Endothelial cell of umbilical vein (primary cell): ENCODE results near the gene DGCR6L. TPM values are rescaled to one million over a fixed set of nuclear protein-coding genes. Genes with fewer than 3 reads are reported as not detected.
"Not testable (repeated sequence)": the region's sequence is repeated elsewhere in the genome, so short reads cannot be mapped to it uniquely, and the experiment has no call there.

Experiments used
- Bru-seq: library from RNA; stranded (reverse); fragments of 400-500 nt; gene quantifications from one replicate; lab custom pipeline; 2021; lab: Mats Ljungman, UMichigan
- BruChase-seq, 2 experiments: library from RNA; stranded (reverse); fragments of 400-500 nt; gene quantifications; one replicate each; lab custom pipeline; 2021; lab: Mats Ljungman, UMichigan
- BruUV-seq: library from RNA; stranded (reverse); fragments of 400-500 nt; replicated peaks from 2 replicates; lab custom pipeline; 2021; lab: Mats Ljungman, UMichigan
- CTCF ChIA-PET: fragments of 300-600, 350-600 bp; sonication (Branson Sonifier 250); formaldehyde crosslinking; loops from one replicate; lab custom pipeline; 2021; ENCODE audit warnings: antibody characterized with exemption, inconsistent platforms; lab: Charles Lee
- POLR2A ChIA-PET: fragments of 300-600, 350-600 bp; sonication (Branson Sonifier 250); formaldehyde crosslinking; loops from one replicate; lab custom pipeline; 2021; ENCODE audit warnings: antibody characterized with exemption, inconsistent platforms; lab: Charles Lee
- DNase-seq: peaks from one replicate; pipeline ENCODE4 v3.0.0-alpha.2; 2011; ENCODE audit warnings: low read depth, low spot score
- FAIRE-seq: peaks from 2 replicates; lab custom pipeline; 2011; peaks lifted over from hg19 to GRCh38; lab: Jason Lieb, UNC
- H2AFZ ChIP-seq: 2 replicates; pipeline ENCODE4 v1.6.0; 2012; ENCODE audit warnings: low read depth, low read length, control low read depth, inconsistent platforms
- H3K27ac ChIP-seq: 2 replicates; pipeline ENCODE4 v1.5.1; 2011; ENCODE audit warnings: low read depth, mild to moderate bottlenecking, control low read depth, low read length, moderate library complexity; ENCODE audit not compliant: insufficient read depth
- H3K27me3 ChIP-seq, 2 experiments: 2 replicates each; pipeline versions ENCODE4 v1.6.0 to v1.6.1; 2011; ENCODE audit warnings: low read length in 2 of 2, mixed read lengths in 1 of 2; ENCODE audit not compliant: control insufficient read depth in 2 of 2, insufficient read depth in 2 of 2
- H3K36me3 ChIP-seq, 2 experiments: 2 replicates in 1 of 2; 3 replicates in 1 of 2; pipeline ENCODE4 v1.5.1; 2011; ENCODE audit warnings: low read length in 2 of 2, mild to moderate bottlenecking in 1 of 2, moderate library complexity in 1 of 2; ENCODE audit not compliant: control insufficient read depth in 2 of 2, insufficient read depth in 2 of 2; ENCODE audit errors: extremely low read depth in 1 of 2
- H3K4me1 ChIP-seq: 3 replicates; pipeline ENCODE4 v1.5.1; 2011; ENCODE audit warnings: mild to moderate bottlenecking, low read length; ENCODE audit not compliant: control insufficient read depth, insufficient read depth; ENCODE audit errors: extremely low read depth
- H3K4me2 ChIP-seq: 2 replicates; pipeline ENCODE4 v1.6.1; 2011; ENCODE audit warnings: low read length, control low read depth, mixed read lengths; ENCODE audit not compliant: insufficient read depth
- H3K4me3 ChIP-seq, 3 experiments: fragments of 200-600 bp in 1 of 3; sonication (generic), shearing (Covaris generic) in 1 of 3; replicated peaks in 1 of 3; 2 replicates each; pipeline ENCODE4 v1.5.1; 2011 to 2016; ENCODE audit warnings: control low read depth in 3 of 3, low read length in 3 of 3, mild to moderate bottlenecking in 2 of 3, inconsistent platforms in 1 of 3, low read depth in 1 of 3, moderate library complexity in 1 of 3; ENCODE audit not compliant: insufficient read depth in 1 of 3
- H3K79me2 ChIP-seq: 2 replicates; pipeline ENCODE4 v1.6.0; 2012; ENCODE audit warnings: low read length, inconsistent platforms; ENCODE audit not compliant: control insufficient read depth, insufficient read depth
- H3K9ac ChIP-seq: replicated peaks from 2 replicates; pipeline ENCODE3; 2011; ENCODE audit warnings: low read length, control low read depth; ENCODE audit not compliant: insufficient read depth; ENCODE audit errors: extremely low read depth
- H3K9me1 ChIP-seq: replicated peaks from 3 replicates; pipeline ENCODE4 v1.6.0; 2011; ENCODE audit warnings: mild to moderate bottlenecking, low read length; ENCODE audit not compliant: control insufficient read depth, insufficient read depth; ENCODE audit errors: extremely low read depth
- H3K9me3 ChIP-seq: replicated peaks from 2 replicates; pipeline ENCODE4 v1.5.1; 2012; ENCODE audit warnings: low read length, inconsistent platforms; ENCODE audit not compliant: control insufficient read depth, insufficient read depth
- H4K20me1 ChIP-seq: replicated peaks from 2 replicates; pipeline ENCODE3; 2011; ENCODE audit warnings: mild to moderate bottlenecking, low read length; ENCODE audit not compliant: control insufficient read depth, insufficient read depth; ENCODE audit errors: extremely low read depth
- EZH2 ChIP-seq: IDR thresholded peaks from 2 replicates; pipeline ENCODE4 v1.6.1; 2012; ENCODE audit warnings: borderline replicate concordance, low read depth, mild to moderate bottlenecking, moderate library complexity, low read length, inconsistent platforms; ENCODE audit not compliant: severe bottlenecking
- FOS ChIP-seq: IDR thresholded peaks from 2 replicates; pipeline ENCODE4 v1.6.1; 2011; ENCODE audit warnings: mild to moderate bottlenecking, low read length, moderate library complexity, borderline replicate concordance; ENCODE audit not compliant: insufficient read depth
- GATA2 ChIP-seq: IDR thresholded peaks from 2 replicates; pipeline ENCODE4 v1.7.0; 2011; ENCODE audit warnings: low read depth, mild to moderate bottlenecking, moderate library complexity, mixed read lengths, low read length; ENCODE audit not compliant: insufficient read length, insufficient read depth
- JUN ChIP-seq: IDR thresholded peaks from 2 replicates; pipeline ENCODE4 v1.6.1; 2011; ENCODE audit warnings: borderline replicate concordance, low read depth; ENCODE audit not compliant: insufficient read length, insufficient read depth
- MYC ChIP-seq: IDR thresholded peaks from one replicate; pipeline ENCODE4 v1.6.1; 2011; ENCODE audit warnings: mild to moderate bottlenecking, low read depth, low read length
- POLR2A ChIP-seq: IDR thresholded peaks from 2 replicates; pipeline ENCODE4 v1.6.1; 2012; ENCODE audit warnings: low read depth, mild to moderate bottlenecking, control low read depth, low read length
- POLR2AphosphoS5 ChIP-seq: IDR thresholded peaks from 2 replicates; pipeline ENCODE4 v1.6.1; 2012; ENCODE audit warnings: low read depth, mild to moderate bottlenecking, control low read depth, low read length, moderate library complexity; ENCODE audit not compliant: insufficient read depth
- dilution Hi-C: fragments of 300-500 bp; cut with MboI; formaldehyde crosslinking; loops from one replicate; pipeline ENCODE4 v1.15.0; 2019; ENCODE audit warnings: low sequenced_read_pairs; ENCODE audit not compliant: extremely low pct_ligation_motif_present
- intact Hi-C: fragments of 100-400 bp; cut with micrococcal nuclease; formaldehyde crosslinking; loops from one replicate; pipeline ENCODE4 v1.10.0; 2022
- long read RNA-seq: library from polyadenylated mRNA; stranded (forward); transcript quantifications from one replicate; pipeline ENCODE4 v2.0.0, GENCODE V29; 2021
- polyA minus RNA-seq, 3 experiments: library from RNA; depleted of rRNA, polyadenylated mRNA; stranded (reverse); fragments of >200 nt; gene quantifications; 1 replicate in 1 of 3; 2 replicates in 2 of 3; pipeline ENCODE4 v1.2.3, GENCODE V29; 2011
- polyA plus RNA-seq, 4 experiments: library from polyadenylated mRNA; depleted of rRNA in 3 of 4; stranded (reverse) in 3 of 4; unstranded in 1 of 4; fragments of >200 nt; gene quantifications; 2 replicates each; pipeline versions ENCODE4 v1.2.1 to v1.2.3, GENCODE V29; 2011 to 2012; ENCODE audit warnings: missing spikeins in 1 of 4
- total RNA-seq: library from RNA; stranded (reverse); gene quantifications from 2 replicates; pipeline ENCODE4 v1.2.3, GENCODE V29; 2021
- TF ChIP-seq, protein P1 (sequence below): IDR thresholded peaks from 2 replicates; pipeline ENCODE4 v1.6.1; 2011; ENCODE audit not compliant: insufficient read depth, insufficient read length
- TF ChIP-seq, protein P2 (sequence below), 2 donors: IDR thresholded peaks; 1 replicate in 1 of 2; 2 replicates in 1 of 2; pipeline ENCODE4 v1.5.1; 2011; ENCODE audit warnings: low read length in 2 of 2, mild to moderate bottlenecking in 2 of 2, moderate library complexity in 2 of 2, control low read depth in 1 of 2, inconsistent platforms in 1 of 2, low read depth in 1 of 2; ENCODE audit not compliant: insufficient read depth in 1 of 2; ENCODE audit errors: extremely low read depth in 1 of 2

DGCR6L gene
- total RNA-seq (34.3 and 38.0 TPM in 2 replicates), polyA plus RNA-seq (67.5 and 82.9 TPM in 2 replicates), polyA minus RNA-seq (13.9 and 17.5 TPM in 2 replicates), Bru-seq, nascent RNA (percentile 43 among the genes with signal in this experiment), BruChase-seq, experiment 1, labeled RNA remaining after a 6-hour chase (percentile 54 among the genes with signal in this experiment), BruChase-seq, experiment 2, labeled RNA remaining after a 2-hour chase (percentile 57 among the genes with signal in this experiment)
- polyA plus RNA-seq (2011; cell fraction: cytosol; rRNA removed), result 43.7 and 64.1 TPM in 2 replicates
- 18.3 and 22.7 TPM in 2 replicates for polyA plus RNA-seq (2011; cell fraction: nucleus; rRNA removed)
- 29.3 and 33.4 TPM in 2 replicates for polyA plus RNA-seq (2012)
- polyA minus RNA-seq (2011; cell fraction: cytosol; rRNA and poly(A)+ RNA removed), result 14.0 TPM
- polyA minus RNA-seq (2011; cell fraction: nucleus; rRNA and poly(A)+ RNA removed), result 2.5 and 5.2 TPM in 2 replicates
- long read RNA-seq, transcript DGCR6L-201 (5 exons, 1,154 nt), result major isoform, 155 of 199 reads
- long read RNA-seq, partial matches to known transcripts, result 34 of 199 reads
- long read RNA-seq, other reads (novel, unspliced or antisense), result 8 of 199 reads

DNA sequence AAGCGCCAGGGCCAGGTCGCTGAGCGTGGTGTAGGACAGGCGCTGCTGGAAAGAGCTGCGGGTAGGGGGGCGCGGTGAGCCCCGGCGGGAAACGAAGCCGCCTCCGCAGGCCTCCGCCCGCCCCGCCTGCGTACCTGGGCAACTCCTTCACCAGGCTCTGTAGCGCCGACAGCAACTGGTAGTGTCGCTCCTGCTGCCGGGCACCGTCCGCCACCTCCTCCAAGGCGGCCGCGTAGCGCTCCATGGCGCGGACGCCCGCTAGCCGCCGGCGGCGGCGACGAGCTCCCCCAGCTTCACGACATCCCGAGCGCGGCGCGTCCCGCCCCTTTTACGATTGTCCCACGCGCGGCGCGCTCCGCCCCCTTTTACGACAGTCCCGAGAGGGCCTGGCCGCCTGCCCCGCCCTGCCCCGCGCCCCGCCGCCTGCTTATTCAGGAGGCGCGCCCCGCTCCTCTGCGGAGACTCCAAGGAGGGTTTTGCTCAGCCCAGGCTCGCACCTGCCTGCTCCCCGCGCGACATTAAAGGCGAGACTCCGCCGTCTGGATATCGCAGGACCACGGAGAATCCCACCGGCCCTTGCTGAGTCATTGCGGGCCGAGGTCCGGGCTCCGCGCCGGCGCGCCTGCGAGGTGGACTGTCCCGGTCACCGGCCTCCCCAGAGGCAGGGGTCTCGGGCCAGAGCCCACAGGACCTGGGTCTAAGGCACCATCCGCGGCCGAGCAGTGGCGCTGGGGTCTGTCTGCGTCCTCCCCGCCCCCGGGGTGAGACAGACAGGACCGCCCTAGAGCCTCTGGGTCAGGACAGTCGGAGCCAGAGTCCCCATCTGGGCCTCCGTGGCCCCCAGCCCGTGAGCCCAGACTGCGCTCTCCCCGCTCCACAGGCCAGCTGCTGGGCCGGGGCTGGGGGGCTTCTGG, at the start of gene DGCR6L:
DGCR6L (minus strand) TSS at position 316 of the 914 bp plus-strand sequence; CDS start at position 244, 72 bp downstream.
- Histone ChIP-seq H2AFZ (peak within 1 kb of the TSS; percentile 95), H3K27ac (peak within 1 kb of the TSS; percentile 90), H3K27me3 (no peaks in the 10 kb centered on the region), H3K4me3 (peak within 1 kb of the TSS; percentile 70 to 95 (median 72)), H3K36me3 (no peaks in the 10 kb centered on the region), H3K9me1 (no peaks in the 10 kb centered on the region), H3K9ac (peak within 1 kb of the TSS; percentile 92), H3K79me2 (peaks cover 9% of the 10 kb centered on the region), H3K4me1 (peaks cover 10% of the 10 kb centered on the region), H3K4me2 (peak within 1 kb of the TSS; percentile 68), H3K9me3 (no peaks in the 10 kb centered on the region), H4K20me1 (no peaks in the 10 kb centered on the region)
- dilution Hi-C loops, result no loop called here
- peak; percentile 87 for FAIRE-seq
- intact Hi-C loops, result loop anchor here (1.0 to 10.0 kb wide), 2 partner anchors 21 to 175 kb away; partner anchors contain the start of gene KLHL22
- CTCF ChIA-PET, result interaction anchor here (0.5 to 1.4 kb wide), 6 partner anchors 9 to 244 kb away, joined by 3 to 8 read pairs (median 3); no protein-coding TSS in a partner anchor
- TSS peak; percentile 72 for BruUV-seq
- peak; percentile 91 for DNase-seq
- POLR2A ChIA-PET, result no interaction called here
- TF ChIP-seq POLR2A (peak; percentile 76), EZH2 (no peak), POLR2AphosphoS5 (peak; percentile 73), JUN (no peak), FOS (peak; percentile 10), GATA2 (no peak), MYC (no peak)
- TF ChIP-seq, protein P1, sequence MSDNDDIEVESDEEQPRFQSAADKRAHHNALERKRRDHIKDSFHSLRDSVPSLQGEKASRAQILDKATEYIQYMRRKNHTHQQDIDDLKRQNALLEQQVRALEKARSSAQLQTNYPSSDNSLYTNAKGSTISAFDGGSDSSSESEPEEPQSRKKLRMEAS, result no peak
- TF ChIP-seq, protein P2, sequence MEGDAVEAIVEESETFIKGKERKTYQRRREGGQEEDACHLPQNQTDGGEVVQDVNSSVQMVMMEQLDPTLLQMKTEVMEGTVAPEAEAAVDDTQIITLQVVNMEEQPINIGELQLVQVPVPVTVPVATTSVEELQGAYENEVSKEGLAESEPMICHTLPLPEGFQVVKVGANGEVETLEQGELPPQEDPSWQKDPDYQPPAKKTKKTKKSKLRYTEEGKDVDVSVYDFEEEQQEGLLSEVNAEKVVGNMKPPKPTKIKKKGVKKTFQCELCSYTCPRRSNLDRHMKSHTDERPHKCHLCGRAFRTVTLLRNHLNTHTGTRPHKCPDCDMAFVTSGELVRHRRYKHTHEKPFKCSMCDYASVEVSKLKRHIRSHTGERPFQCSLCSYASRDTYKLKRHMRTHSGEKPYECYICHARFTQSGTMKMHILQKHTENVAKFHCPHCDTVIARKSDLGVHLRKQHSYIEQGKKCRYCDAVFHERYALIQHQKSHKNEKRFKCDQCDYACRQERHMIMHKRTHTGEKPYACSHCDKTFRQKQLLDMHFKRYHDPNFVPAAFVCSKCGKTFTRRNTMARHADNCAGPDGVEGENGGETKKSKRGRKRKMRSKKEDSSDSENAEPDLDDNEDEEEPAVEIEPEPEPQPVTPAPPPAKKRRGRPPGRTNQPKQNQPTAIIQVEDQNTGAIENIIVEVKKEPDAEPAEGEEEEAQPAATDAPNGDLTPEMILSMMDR (IDR thresholded peaks at IDR 0.05; ENCODE audit: extremely low read depth in 1 of 2, insufficient read depth in 1 of 2, low read depth in 1 of 2, low read length in 2 of 2), result no peak

DNA sequence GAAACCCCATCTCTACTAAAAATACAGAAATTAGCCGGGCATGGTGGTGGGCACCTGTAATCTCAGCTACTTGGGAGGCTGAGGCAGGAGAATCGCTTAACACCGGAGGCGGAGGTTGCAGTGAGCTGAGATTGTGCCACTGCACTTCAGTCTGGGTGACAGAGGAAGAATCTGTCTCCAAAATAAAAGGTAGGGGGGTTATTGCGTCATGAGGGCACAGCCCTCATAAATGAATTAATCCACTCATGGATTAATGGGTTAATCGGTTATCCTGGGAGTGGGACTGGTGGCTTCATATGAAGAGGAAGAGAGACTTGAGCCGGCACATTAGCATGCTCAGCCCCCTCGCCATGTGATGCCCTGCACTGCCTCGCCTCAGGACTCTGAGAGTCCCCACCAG, 49.0 kb upstream of the DGCR6L start:
- dilution Hi-C loops, result not testable (repeated sequence)

More for the DNA sequence above, 49.0 kb upstream of the DGCR6L start:
- H3K36me3 ChIP-seq, H3K9me3 ChIP-seq, H3K9me1 ChIP-seq, H3K4me3 ChIP-seq, H4K20me1 ChIP-seq, FAIRE-seq, H3K4me2 ChIP-seq, H3K9ac ChIP-seq, DNase-seq, H3K27me3 ChIP-seq, H2AFZ ChIP-seq, H3K27ac ChIP-seq, POLR2A ChIA-PET, H3K79me2 ChIP-seq, BruUV-seq, CTCF ChIA-PET, intact Hi-C loops, H3K4me1 ChIP-seq: not testable (repeated sequence)
